ENCODE results near the gene SFT2D2. TPM values are rescaled to one million over a fixed set of nuclear protein-coding genes. Genes with fewer than 3 reads are reported as not detected.
A peak's percentile ranks its signal among the peaks of the same experiment; 100 is the strongest.
"Not testable (repeated sequence)": the region's sequence is repeated elsewhere in the genome, so short reads cannot be mapped to it uniquely, and the experiment has no call there.

SFT2D2 gene
- total RNA-seq, 1 experiment from 2014 or later: 32.1 TPM

- no peak overlapping the region for H3K14ac ChIP-seq (ENCODE audit: insufficient read depth, low read length)
- TF ChIP-seq, protein P1, sequence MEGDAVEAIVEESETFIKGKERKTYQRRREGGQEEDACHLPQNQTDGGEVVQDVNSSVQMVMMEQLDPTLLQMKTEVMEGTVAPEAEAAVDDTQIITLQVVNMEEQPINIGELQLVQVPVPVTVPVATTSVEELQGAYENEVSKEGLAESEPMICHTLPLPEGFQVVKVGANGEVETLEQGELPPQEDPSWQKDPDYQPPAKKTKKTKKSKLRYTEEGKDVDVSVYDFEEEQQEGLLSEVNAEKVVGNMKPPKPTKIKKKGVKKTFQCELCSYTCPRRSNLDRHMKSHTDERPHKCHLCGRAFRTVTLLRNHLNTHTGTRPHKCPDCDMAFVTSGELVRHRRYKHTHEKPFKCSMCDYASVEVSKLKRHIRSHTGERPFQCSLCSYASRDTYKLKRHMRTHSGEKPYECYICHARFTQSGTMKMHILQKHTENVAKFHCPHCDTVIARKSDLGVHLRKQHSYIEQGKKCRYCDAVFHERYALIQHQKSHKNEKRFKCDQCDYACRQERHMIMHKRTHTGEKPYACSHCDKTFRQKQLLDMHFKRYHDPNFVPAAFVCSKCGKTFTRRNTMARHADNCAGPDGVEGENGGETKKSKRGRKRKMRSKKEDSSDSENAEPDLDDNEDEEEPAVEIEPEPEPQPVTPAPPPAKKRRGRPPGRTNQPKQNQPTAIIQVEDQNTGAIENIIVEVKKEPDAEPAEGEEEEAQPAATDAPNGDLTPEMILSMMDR (conservative IDR thresholded peaks at IDR 0.05): no peak
- no peak overlapping the region for H3K23ac ChIP-seq (ENCODE audit: insufficient read length, low read depth, low read length)
- H3K18ac ChIP-seq (ENCODE audit: insufficient read length, low read depth, low read length): no peak overlapping the region
- no peak overlapping the region for H4K5ac ChIP-seq (ENCODE audit: insufficient read length, low read depth, low read length)
- WGBS (ENCODE audit: extremely low coverage, insufficient read length, low lambda C conversion rate): no CpG with 5 or more reads among the region's 2 CpGs
- H3K56ac ChIP-seq (ENCODE audit: insufficient read length, low read depth, low read length): no peak overlapping the region
- H4K91ac ChIP-seq (ENCODE audit: insufficient read length, low read depth, low read length): no peak overlapping the region
- H2AFZ ChIP-seq (ENCODE audit: low read length): no peak overlapping the region
- H2AK5ac ChIP-seq (ENCODE audit: insufficient read length, low read length): no peak overlapping the region
- Mint-ChIP-seq H3K9me3 (no peaks in the 10 kb centered on the region; a peak in 1 of 5 replicates), H3K4me1 (peaks cover 3% of the 10 kb centered on the region in 2 experiments; a peak in 3 of 4 replicates), H3K4me3 (no peak overlapping the region), H3K27me3 (ENCODE audit: low read depth) (no peaks in the 10 kb centered on the region), H3K36me3 (ENCODE audit: insufficient read depth in 1 of 3, low read depth in 3 of 3) (peaks cover 0 to 6% (median 0%) of the 10 kb centered on the region in 3 experiments; a peak in 1 of 7 replicates), H3K27ac (no peak overlapping the region)
- no peak for DNase-seq
- no peaks in the 10 kb centered on the region for H3K79me1 ChIP-seq (ENCODE audit: insufficient read depth, low read depth, low read length, poor library complexity, severe bottlenecking)
- H3K23me2 ChIP-seq (ENCODE audit: insufficient read length, low read depth, low read length, poor library complexity, severe bottlenecking): peaks cover 6% of the 10 kb centered on the region
- H2BK15ac ChIP-seq (ENCODE audit: low read depth, low read length): no peak overlapping the region
- no peaks in the 10 kb centered on the region for H3K79me2 ChIP-seq (ENCODE audit: insufficient read depth, low read length)
- no peak overlapping the region for H3K27ac ChIP-seq (ENCODE audit: insufficient read length, low read depth, low read length)
- no peak overlapping the region for H2BK20ac ChIP-seq (ENCODE audit: low read depth, low read length, poor library complexity, severe bottlenecking)
- H4K20me1 ChIP-seq (ENCODE audit: control insufficient read depth, insufficient read depth, insufficient read length): no peaks in the 10 kb centered on the region
- no peak overlapping the region for H4K8ac ChIP-seq (replicated peaks; ENCODE audit: insufficient read length, low read depth, low read length)
- no peak overlapping the region for H2BK120ac ChIP-seq (ENCODE audit: low read depth, low read length, poor library complexity, severe bottlenecking)
- no peak overlapping the region for H2BK12ac ChIP-seq (ENCODE audit: insufficient read length, low read depth, low read length)
- H2BK5ac ChIP-seq (ENCODE audit: insufficient read length, low read length): no peak overlapping the region
- H3K4me1 ChIP-seq (ENCODE audit: insufficient read depth, low read length): 0 out of 2 replicates have a peak, but pooled peaks cover 2% of the 10 kb centered on the region
- no peak overlapping the region for H3K4ac ChIP-seq (ENCODE audit: low read depth, low read length)
- no peak overlapping the region for H3T11ph ChIP-seq (ENCODE audit: low read length)
- H3K4me2 ChIP-seq (ENCODE audit: insufficient read depth, insufficient read length, low read length): peak overlapping the region; percentile 80
- no peaks in the 10 kb centered on the region for H3K27me3 ChIP-seq (ENCODE audit: insufficient read depth, low read length)
- peak overlapping the region; percentile 41 for H3K9ac ChIP-seq (ENCODE audit: extremely low read depth, insufficient read length, low read length)
- H3K9me3 ChIP-seq (ENCODE audit: control insufficient read depth, low read depth, low read length): no peaks in the 10 kb centered on the region
Observed at GRCh38 chr1:168180148-168180524, 45.7 kb upstream of the SFT2D2 start.

GRCh38 chr1:168181063-168181720 lies 44.6 kb upstream of the SFT2D2 start:
- H2BK5ac ChIP-seq (ENCODE audit: insufficient read length, low read length); H3K79me2 ChIP-seq (ENCODE audit: insufficient read depth, low read length); H4K5ac ChIP-seq (ENCODE audit: insufficient read length, low read depth, low read length); H3K27me3 ChIP-seq (ENCODE audit: insufficient read depth, low read length); H3K56ac ChIP-seq (ENCODE audit: insufficient read length, low read depth, low read length); H3K9me3 Mint-ChIP-seq; H2AK5ac ChIP-seq (ENCODE audit: insufficient read length, low read length); H3K27ac ChIP-seq (ENCODE audit: insufficient read length, low read depth, low read length); H2BK15ac ChIP-seq (ENCODE audit: low read depth, low read length); H2BK20ac ChIP-seq (ENCODE audit: low read depth, low read length, poor library complexity, severe bottlenecking); H3K4me3 Mint-ChIP-seq; H3K4me2 ChIP-seq (ENCODE audit: insufficient read depth, insufficient read length, low read length); H2BK120ac ChIP-seq (ENCODE audit: low read depth, low read length, poor library complexity, severe bottlenecking); H3K9ac ChIP-seq (ENCODE audit: extremely low read depth, insufficient read length, low read length); H3K18ac ChIP-seq (ENCODE audit: insufficient read length, low read depth, low read length); H2BK12ac ChIP-seq (ENCODE audit: insufficient read length, low read depth, low read length); H4K20me1 ChIP-seq (ENCODE audit: control insufficient read depth, insufficient read depth, insufficient read length); H3K79me1 ChIP-seq (ENCODE audit: insufficient read depth, low read depth, low read length, poor library complexity, severe bottlenecking); H3K27ac Mint-ChIP-seq; H3K14ac ChIP-seq (ENCODE audit: insufficient read depth, low read length); H3K4ac ChIP-seq (ENCODE audit: low read depth, low read length); H3K9me3 ChIP-seq (ENCODE audit: control insufficient read depth, low read depth, low read length); H3K27me3 Mint-ChIP-seq (ENCODE audit: low read depth); H3K4me1 Mint-ChIP-seq; H3T11ph ChIP-seq (ENCODE audit: low read length); H2AFZ ChIP-seq (ENCODE audit: low read length); H4K91ac ChIP-seq (ENCODE audit: insufficient read length, low read depth, low read length); H3K23ac ChIP-seq (ENCODE audit: insufficient read length, low read depth, low read length); DNase-seq; H3K4me1 ChIP-seq (ENCODE audit: insufficient read depth, low read length); H4K8ac ChIP-seq (replicated peaks; ENCODE audit: insufficient read length, low read depth, low read length); H3K23me2 ChIP-seq (ENCODE audit: insufficient read length, low read depth, low read length, poor library complexity, severe bottlenecking): not testable (repeated sequence)
- H3K36me3 Mint-ChIP-seq (ENCODE audit: insufficient read depth in 1 of 3, low read depth in 3 of 3): peaks cover 0 to 11% (median 0%) of the 10 kb centered on the region in 3 experiments; a peak in 1 of 7 replicates
- WGBS (ENCODE audit: extremely low coverage, insufficient read length, low lambda C conversion rate): no CpG with 5 or more reads among the region's 15 CpGs

Data from H9 (cell line).